AG09319 (cell line): Measurements from ENCODE around the gene GARNL3.

Experiments
- DNase-seq: peaks from one replicate; pipeline ENCODE4 v3.0.0-alpha.2; 2010; ENCODE audit warnings: low read depth; ENCODE audit errors: extremely low read depth
- TF ChIP-seq, protein P1 (sequence below): IDR thresholded peaks from 2 replicates; pipeline ENCODE4 v1.5.1; 2011; ENCODE audit warnings: low read depth, mild to moderate bottlenecking, inconsistent platforms, low read length, moderate library complexity

The GARNL3 gene

DNA sequence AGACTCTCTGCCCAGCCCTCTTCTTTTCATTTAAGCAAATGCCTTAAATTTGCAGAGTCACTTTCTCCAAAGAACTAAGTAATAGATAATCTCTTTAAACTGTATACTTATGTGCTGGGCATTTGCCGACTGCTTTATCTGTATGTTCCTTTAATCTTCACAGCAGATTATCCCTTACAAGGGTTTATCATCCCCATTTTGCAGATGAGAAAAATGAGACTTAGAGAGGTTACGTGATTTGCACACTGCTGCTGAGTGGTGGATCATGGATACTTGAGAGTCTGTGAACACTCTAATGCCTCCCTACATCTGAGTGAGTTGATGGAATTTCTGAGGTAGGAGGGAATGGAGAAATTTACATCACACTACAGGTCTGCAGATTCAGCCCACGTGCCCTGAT lies 163.8 kb downstream of the GARNL3 start:
- no peak for DNase-seq
- TF ChIP-seq, protein P1, sequence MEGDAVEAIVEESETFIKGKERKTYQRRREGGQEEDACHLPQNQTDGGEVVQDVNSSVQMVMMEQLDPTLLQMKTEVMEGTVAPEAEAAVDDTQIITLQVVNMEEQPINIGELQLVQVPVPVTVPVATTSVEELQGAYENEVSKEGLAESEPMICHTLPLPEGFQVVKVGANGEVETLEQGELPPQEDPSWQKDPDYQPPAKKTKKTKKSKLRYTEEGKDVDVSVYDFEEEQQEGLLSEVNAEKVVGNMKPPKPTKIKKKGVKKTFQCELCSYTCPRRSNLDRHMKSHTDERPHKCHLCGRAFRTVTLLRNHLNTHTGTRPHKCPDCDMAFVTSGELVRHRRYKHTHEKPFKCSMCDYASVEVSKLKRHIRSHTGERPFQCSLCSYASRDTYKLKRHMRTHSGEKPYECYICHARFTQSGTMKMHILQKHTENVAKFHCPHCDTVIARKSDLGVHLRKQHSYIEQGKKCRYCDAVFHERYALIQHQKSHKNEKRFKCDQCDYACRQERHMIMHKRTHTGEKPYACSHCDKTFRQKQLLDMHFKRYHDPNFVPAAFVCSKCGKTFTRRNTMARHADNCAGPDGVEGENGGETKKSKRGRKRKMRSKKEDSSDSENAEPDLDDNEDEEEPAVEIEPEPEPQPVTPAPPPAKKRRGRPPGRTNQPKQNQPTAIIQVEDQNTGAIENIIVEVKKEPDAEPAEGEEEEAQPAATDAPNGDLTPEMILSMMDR, result no peak

DNA sequence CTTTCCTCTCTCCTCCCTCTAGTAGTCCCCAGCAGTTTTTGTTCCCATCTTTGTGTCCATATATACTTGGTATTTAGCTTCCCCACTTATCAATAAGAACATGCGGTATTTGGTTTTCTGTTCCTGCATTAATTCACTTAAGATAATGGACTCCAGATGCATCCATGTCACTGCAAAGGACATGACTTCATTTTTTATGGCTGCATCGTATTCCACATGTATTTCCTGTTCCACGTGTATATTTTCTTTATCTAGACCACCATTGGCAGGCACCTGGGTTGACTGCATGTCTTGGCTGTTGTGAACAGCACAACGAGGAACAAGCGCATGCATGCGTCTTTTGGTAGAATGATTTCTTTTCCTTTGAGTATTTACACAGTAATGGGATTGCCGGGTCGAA lies 165.8 kb downstream of the GARNL3 start:
- TF ChIP-seq, protein P1, result no peak
- DNase-seq, result no peak

DNA sequence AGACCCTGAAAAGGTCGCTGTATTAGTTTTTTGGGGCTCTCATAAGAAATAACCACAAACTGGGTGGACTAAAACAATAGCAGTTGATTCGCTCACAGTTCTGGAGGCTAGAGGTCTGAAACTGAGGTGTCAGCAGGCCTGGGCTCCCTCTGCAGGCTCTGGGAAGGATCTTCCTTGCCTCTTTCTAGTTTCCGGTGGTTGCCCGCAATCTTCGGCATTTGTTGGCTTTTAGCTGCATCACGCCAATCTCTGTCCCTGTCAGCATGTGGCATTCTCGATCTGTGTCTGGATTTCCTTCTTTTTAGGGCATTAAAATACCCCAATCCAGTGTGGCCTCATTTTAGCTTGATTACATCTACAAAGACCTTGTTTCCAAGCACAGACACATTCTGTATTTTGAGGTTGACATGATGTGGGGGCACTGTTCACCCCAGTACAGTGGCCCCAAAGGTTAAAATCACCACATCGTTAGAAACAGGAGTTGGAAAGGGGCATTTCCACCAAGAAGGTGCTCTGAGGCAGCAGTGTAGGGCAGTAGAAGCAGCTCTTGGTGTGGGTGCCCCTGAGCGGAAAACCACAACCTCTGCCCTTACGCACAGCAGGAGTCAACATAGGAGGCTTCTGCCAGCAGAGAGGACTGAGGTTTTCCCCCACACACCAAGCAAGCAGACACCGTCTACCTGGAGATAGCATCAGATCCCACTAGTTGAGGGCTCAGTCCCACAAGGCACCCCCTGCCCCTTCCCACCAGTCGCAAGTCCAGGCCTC lies 173.1 kb downstream of the GARNL3 start:
- TF ChIP-seq, protein P1, result no peak
- DNase-seq, result no peak

DNA sequence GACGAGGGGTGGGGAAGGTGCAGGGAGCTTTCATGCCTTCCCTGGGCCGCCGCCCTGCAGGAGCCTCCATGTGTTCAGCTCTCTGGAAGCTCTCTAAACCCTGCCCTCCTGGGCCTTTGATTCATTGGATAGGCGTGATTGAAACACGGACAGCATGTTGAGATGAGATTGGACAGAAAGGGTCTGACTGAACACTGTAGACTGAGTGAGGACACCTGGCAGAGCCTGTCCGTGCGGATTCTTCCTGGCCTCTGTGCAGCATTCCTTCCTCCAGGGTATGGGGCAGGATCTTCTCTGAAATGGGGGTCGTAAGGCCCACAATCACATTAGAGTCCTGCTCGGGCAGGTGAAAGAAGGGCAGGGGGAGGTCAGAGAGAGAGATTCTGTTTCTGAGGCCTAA lies 173.8 kb downstream of the GARNL3 start:
- DNase-seq, result no peak
- TF ChIP-seq, protein P1, result no peak
